ENCODE measurements around the gene RYR1. TPM values are rescaled to one million over a fixed set of nuclear protein-coding genes. Genes with fewer than 3 reads are reported as not detected.

RYR1 gene
- total and polyA plus RNA-seq, 10 of the 15 experiments (the other 5 are each of a cell fraction or from before 2014, with no cell fraction given), result under 0.01 to 0.32 (median 0.07) TPM; not detected in 1

GRCh38 chr19:38564981-38565690, 131.6 kb downstream of the RYR1 start (continued):
- TF ChIP-seq BHLHE40 (IDR thresholded peaks at IDR 0.05; ENCODE audit: borderline replicate concordance in 1 of 2, low read depth in 2 of 2, low read length in 1 of 2) (peak in 1 of 2 experiments; percentile 81; a peak in 1 of 4 replicates), LARP7 (IDR thresholded peaks at IDR 0.05) (peak; percentile 70), DPF2 (IDR thresholded peaks at IDR 0.05) (peak; percentile 83), GATAD2B (conservative IDR thresholded peaks at IDR 0.05; ENCODE audit: low read depth) (peak; percentile 88)

- RAD21 ChIA-PET (ENCODE audit: unreplicated experiment), result no interaction called here
Measured at GRCh38 chr19:38565691-38566105, 132.2 kb downstream of the RYR1 start.

More at GRCh38 chr19:38565691-38566105, 132.2 kb downstream of the RYR1 start:
- no TSS peak for BruUV-seq (replicated peaks)
- no peaks in the 10 kb centered on the region for H4K20me1 ChIP-seq (ENCODE audit: control insufficient read depth, insufficient read depth)
- H3K36me3 ChIP-seq (ENCODE audit: control insufficient read depth in 2 of 2, insufficient read depth in 2 of 2, low read length in 1 of 2), result no peaks in the 10 kb centered on the region
- DNase-seq (ENCODE audit: low read depth, low spot score) (no peak), ATAC-seq (no peak), FAIRE-seq (no peak)
- ChIA-PET POLR2A (no interaction called here), CTCF (no interaction called here), SMC1A (ENCODE audit: uncharacterized antibody, unreplicated experiment) (no interaction called here)
- WGBS (ENCODE audit: insufficient coverage, insufficient replicate concordance, low lambda C conversion rate, missing lambda C conversion rate), result 57% methylated on average over 14 of the region's 21 CpGs
- no peak overlapping the region for H3K9ac ChIP-seq (ENCODE audit: control insufficient read depth, insufficient read depth, low read length)
- no peak overlapping the region for H2AFZ ChIP-seq (ENCODE audit: control insufficient read depth, low read depth, low read length)
- 0 out of 4 replicates have a peak, but pooled peaks cover 0 to 2% of the 10 kb centered on the region in 2 experiments for H3K27me3 ChIP-seq (replicated peaks in 1 of 2; ENCODE audit: control insufficient read depth in 2 of 2, insufficient read depth in 2 of 2, low read length in 1 of 2)
- TF ChIP-seq NFIC (IDR thresholded peaks at IDR 0.05; ENCODE audit: low read depth, low read length), result no peak
- no peak for TF ChIP-seq SMAD5 (IDR thresholded peaks at IDR 0.05; ENCODE audit: low read depth)
- TF ChIP-seq DPF2 (IDR thresholded peaks at IDR 0.05), result peak; percentile 17; the same call in 1 of the 2 replicates
- 0 out of 2 replicates have a peak, but pooled peaks have one; percentile 8 for TF ChIP-seq LARP7 (IDR thresholded peaks at IDR 0.05)
- 0 out of 2 replicates have a peak, but pooled peaks have one; percentile 4 for TF ChIP-seq RB1 (IDR thresholded peaks at IDR 0.05; ENCODE audit: borderline replicate concordance)
- TF ChIP-seq NR2F1 (conservative IDR thresholded peaks at IDR 0.05), result 0 out of 2 replicates have a peak, but pooled peaks have one; percentile 6
- peak in 1 of 2 experiments; percentile 15; a peak in 1 of 3 replicates for TF ChIP-seq EGR1 (IDR thresholded peaks at IDR 0.05; ENCODE audit: borderline replicate concordance in 1 of 2, low read depth in 2 of 2, low read length in 2 of 2)
- TF ChIP-seq ATF7 (IDR thresholded peaks at IDR 0.05; ENCODE audit: low read depth), result no peak
- in situ Hi-C loops (cut with MboI), result no loop called here
- H3K4me1 ChIP-seq (ENCODE audit: control insufficient read depth, insufficient read depth, low read length), result peaks cover 12% of the 10 kb centered on the region
- no peak overlapping the region for H3K27ac ChIP-seq (ENCODE audit: control insufficient read depth, insufficient read depth)
- intact Hi-C loops (cut with micrococcal nuclease; ENCODE audit: unreplicated experiment), result no loop called here
- H3K9me3 ChIP-seq (replicated peaks; ENCODE audit: control insufficient read depth, insufficient read depth, low read length), result no peaks in the 10 kb centered on the region
- H3K4me2 ChIP-seq (ENCODE audit: control insufficient read depth, insufficient read depth), result peak overlapping the region; percentile 48; the same call in 1 of the 2 replicates
- H3K79me2 ChIP-seq (ENCODE audit: control insufficient read depth, insufficient read depth, low read length), result no peaks in the 10 kb centered on the region
- H3K4me3 ChIP-seq, result 0 out of 2 replicates have a peak overlapping the region, but pooled peaks have one; percentile 36
